IMR-90 (cell line): Measurements from ENCODE around the gene BTD. TPM values are rescaled to one million over a fixed set of nuclear protein-coding genes. Genes with fewer than 3 reads are reported as not detected.

ENCODE experiments used
- ATAC-seq: fragments of 200-7000 bp; cut with Tn5 transposase; 2 replicates; pipeline ENCODE4 v1.9.1; 2020; ENCODE audit warnings: low read depth, mild to moderate bottlenecking, moderate library complexity
- BruUV-seq: library from RNA; stranded (reverse); fragments of 400-500 nt; replicated peaks from 2 replicates; lab custom pipeline; 2021; lab: Mats Ljungman, UMichigan
- CTCF ChIA-PET: fragments of 300-600 bp; formaldehyde crosslinking; extraction: SDS; loops from one replicate; lab custom pipeline; 2021; ENCODE audit warnings: antibody characterized with exemption; lab: Yijun Ruan, JAX
- POLR2A ChIA-PET: fragments of 300-600 bp; sonication (Branson Sonifier 250); formaldehyde crosslinking; loops from one replicate; lab custom pipeline; 2022; ENCODE audit warnings: antibody characterized with exemption; ENCODE audit not compliant: unreplicated experiment; lab: Charles Lee
- DNase-seq: peaks from one replicate; pipeline ENCODE4 v3.0.0; 2013
- H2AFZ ChIP-seq: replicated peaks from 2 replicates; pipeline ENCODE3; 2013; ENCODE audit warnings: low read length, mild to moderate bottlenecking; ENCODE audit not compliant: poor library complexity
- H2AK5ac ChIP-seq: 2 replicates; pipeline ENCODE4 v1.6.1; 2013; ENCODE audit warnings: low read depth, low read length, inconsistent platforms
- H2AK9ac ChIP-seq: replicated peaks from 2 replicates; pipeline ENCODE3; 2013; ENCODE audit warnings: mild to moderate bottlenecking, low read depth, low read length, moderate library complexity; ENCODE audit not compliant: poor library complexity
- H2BK120ac ChIP-seq: 2 replicates; pipeline ENCODE4 v1.6.1; 2013; ENCODE audit warnings: low read depth, low read length, inconsistent platforms
- H2BK15ac ChIP-seq: 3 replicates; pipeline ENCODE4 v1.6.1; 2013; ENCODE audit warnings: low read depth, low read length, inconsistent platforms
- H2BK20ac ChIP-seq: 2 replicates; pipeline ENCODE4 v1.6.1; 2013; ENCODE audit warnings: low read depth, mild to moderate bottlenecking, inconsistent platforms, low read length, moderate library complexity
- H2BK5ac ChIP-seq: 2 replicates; pipeline ENCODE4 v1.6.1; 2013; ENCODE audit warnings: mild to moderate bottlenecking, low read depth, low read length, inconsistent platforms; ENCODE audit not compliant: poor library complexity, severe bottlenecking
- H3K14ac ChIP-seq: replicated peaks from 2 replicates; pipeline ENCODE4 v1.6.1; 2013; ENCODE audit warnings: low read depth, low read length, inconsistent platforms
- H3K18ac ChIP-seq: 2 replicates; pipeline ENCODE4 v1.6.1; 2013; ENCODE audit warnings: low read depth, low read length, control low read depth
- H3K23ac ChIP-seq: 2 replicates; pipeline ENCODE4 v1.6.1; 2013; ENCODE audit warnings: low read depth, low read length, inconsistent platforms
- H3K27ac ChIP-seq: 2 replicates; pipeline ENCODE4 v1.5.1; 2013; ENCODE audit warnings: mild to moderate bottlenecking, control low read depth, low read length; ENCODE audit not compliant: insufficient read depth
- H3K27me3 ChIP-seq: 2 replicates; pipeline ENCODE4 v1.6.1; 2013; ENCODE audit warnings: low read length; ENCODE audit not compliant: control insufficient read depth, insufficient read depth
- H3K36me3 ChIP-seq: 2 replicates; pipeline ENCODE4 v1.6.1; 2013; ENCODE audit warnings: low read length, mixed read lengths; ENCODE audit not compliant: control insufficient read depth, insufficient read depth
- H3K4ac ChIP-seq: 2 replicates; pipeline ENCODE4 v1.6.1; 2013; ENCODE audit warnings: low read depth, low read length, inconsistent platforms
- H3K4me1 ChIP-seq: 2 replicates; pipeline ENCODE4 v1.6.1; 2013; ENCODE audit warnings: low read length, mixed read lengths; ENCODE audit not compliant: control insufficient read depth, insufficient read depth
- H3K4me2 ChIP-seq: 2 replicates; pipeline ENCODE4 v1.6.1; 2013; ENCODE audit warnings: low read depth, mild to moderate bottlenecking, control low read depth, low read length, moderate library complexity
- H3K4me3 ChIP-seq: 2 replicates; pipeline ENCODE4 v1.5.1; 2013; ENCODE audit warnings: low read depth, mild to moderate bottlenecking, control low read depth, low read length, moderate library complexity; ENCODE audit not compliant: insufficient read depth
- H3K56ac ChIP-seq: 2 replicates; pipeline ENCODE4 v1.6.1; 2013; ENCODE audit warnings: low read length, inconsistent platforms; ENCODE audit not compliant: insufficient read depth; ENCODE audit errors: extremely low read depth
- H3K79me1 ChIP-seq, 2 experiments: 2 replicates each; pipeline ENCODE4 v1.6.1; 2013; ENCODE audit warnings: low read length in 2 of 2, inconsistent platforms in 1 of 2, low read depth in 1 of 2
- H3K9ac ChIP-seq: 2 replicates; pipeline ENCODE4 v1.6.1; 2013; ENCODE audit warnings: low read depth, low read length, control low read depth
- H3K9me1 ChIP-seq: 2 replicates; pipeline ENCODE4 v1.6.1; 2013; ENCODE audit warnings: low read length, inconsistent platforms; ENCODE audit not compliant: insufficient read depth
- H3K9me3 ChIP-seq: 2 replicates; pipeline ENCODE4 v1.6.1; 2013; ENCODE audit warnings: low read length; ENCODE audit not compliant: control insufficient read depth, insufficient read depth
- H4K20me1 ChIP-seq: 2 replicates; pipeline ENCODE4 v1.6.1; 2013; ENCODE audit warnings: low read length, inconsistent platforms; ENCODE audit not compliant: insufficient read depth
- H4K5ac ChIP-seq: 2 replicates; pipeline ENCODE4 v1.6.1; 2013; ENCODE audit warnings: mild to moderate bottlenecking, low read depth, low read length, control low read depth
- H4K8ac ChIP-seq, 2 experiments: 2 replicates each; pipeline ENCODE4 v1.6.1; 2013; ENCODE audit warnings: low read depth in 2 of 2, low read length in 2 of 2, control low read depth in 1 of 2, inconsistent platforms in 1 of 2
- H4K91ac ChIP-seq: 2 replicates; pipeline ENCODE4 v1.6.1; 2013; ENCODE audit warnings: low read depth, low read length, inconsistent platforms; ENCODE audit not compliant: insufficient read depth
- CHD1 ChIP-seq: IDR thresholded peaks from 2 replicates; pipeline ENCODE4 v1.6.1; 2012; ENCODE audit warnings: low read depth, low read length, improper control_type of control experiment
- ELK1 ChIP-seq: fragments of 150-350 bp; IDR thresholded peaks from 2 replicates; pipeline ENCODE4 v1.6.1; 2016; ENCODE audit warnings: low read depth, mild to moderate bottlenecking, low read length, moderate library complexity, borderline replicate concordance
- FOS ChIP-seq: fragments of 150-350 bp; IDR thresholded peaks from 2 replicates; pipeline ENCODE4 v1.6.1; 2016; ENCODE audit warnings: low read depth, low read length
- MAFK ChIP-seq: IDR thresholded peaks from 2 replicates; pipeline ENCODE4 v1.6.1; 2012; ENCODE audit warnings: low read depth, low read length, improper control_type of control experiment
- MAZ ChIP-seq: IDR thresholded peaks from 2 replicates; pipeline ENCODE4 v1.6.1; 2012; ENCODE audit warnings: low read depth, mild to moderate bottlenecking, low read length, improper control_type of control experiment, moderate library complexity, borderline replicate concordance
- MXI1 ChIP-seq: IDR thresholded peaks from 2 replicates; pipeline ENCODE4 v1.6.1; 2012; ENCODE audit warnings: low read depth, mild to moderate bottlenecking, low read length, moderate library complexity, borderline replicate concordance
- NFE2L2 ChIP-seq: fragments of 150-350 bp; IDR thresholded peaks from 2 replicates; pipeline ENCODE4 v1.6.1; 2016; ENCODE audit warnings: low read depth, mild to moderate bottlenecking, low read length
- RAD21 ChIP-seq: IDR thresholded peaks from 2 replicates; pipeline ENCODE4 v1.6.1; 2012; ENCODE audit warnings: low read length, improper control_type of control experiment
- RCOR1 ChIP-seq: IDR thresholded peaks from 2 replicates; pipeline ENCODE4 v1.6.1; 2012; ENCODE audit warnings: mild to moderate bottlenecking, low read length, improper control_type of control experiment; ENCODE audit not compliant: insufficient replicate concordance
- RFX5 ChIP-seq: IDR thresholded peaks from 2 replicates; pipeline ENCODE4 v1.8.0; 2012; ENCODE audit warnings: low read depth, mild to moderate bottlenecking, low read length, moderate library complexity
- SMC3 ChIP-seq: fragments of 150-350 bp; IDR thresholded peaks from 2 replicates; pipeline ENCODE4 v1.6.1; 2016; ENCODE audit warnings: low read depth, mild to moderate bottlenecking, antibody characterized with exemption, low read length, moderate library complexity
- USF2 ChIP-seq: fragments of 150-350 bp; IDR thresholded peaks from 2 replicates; pipeline ENCODE4 v1.6.1; 2017; ENCODE audit warnings: mild to moderate bottlenecking, antibody characterized with exemption, low read length, low read depth
- WGBS, 2 experiments: methylation state at CpG; one replicate each; pipeline versions ENCODE4 v1.1.5 to v1.1.7; 2013; ENCODE audit warnings: missing lambda C conversion rate in 2 of 2; ENCODE audit not compliant: insufficient read length in 1 of 2; ENCODE audit errors: extremely low coverage in 2 of 2; 5-methylcytosine and 5-hydroxymethylcytosine counted together
- dilution Hi-C: fragments of 300-500 bp; cut with HindIII; formaldehyde crosslinking; loops from one replicate; pipeline ENCODE4 v1.14.3; 2018; ENCODE audit warnings: low sequenced_read_pairs; ENCODE audit not compliant: unreplicated experiment
- in situ Hi-C: fragments of 300-500 bp; cut with MboI; formaldehyde crosslinking; loops from 3 replicates; pipeline ENCODE4 v1.14.3; 2019; ENCODE audit warnings: low sequenced_read_pairs, inconsistent platforms, mixed read lengths
- intact Hi-C: fragments of 100-400 bp; cut with micrococcal nuclease; formaldehyde crosslinking; loops from 2 replicates; pipeline ENCODE4 v1.10.0; 2022
- polyA plus RNA-seq, 3 experiments: library from polyadenylated mRNA; depleted of rRNA; stranded (reverse); fragments of >200 nt; gene quantifications; 2 replicates each; pipeline ENCODE4 v1.2.3, GENCODE V29; 2012; ENCODE audit warnings: low replicate concordance in 1 of 3
- total RNA-seq: library from RNA; depleted of rRNA; stranded (reverse); fragments of >200 nt; gene quantifications from 2 replicates; pipeline ENCODE4 v1.2.3, GENCODE V29; 2012

The BTD gene
- total and polyA plus RNA-seq, 2 of the 4 experiments (the other 2 are of a cell fraction): 14.8 to 21.1 TPM

- H3K4me1 ChIP-seq: peaks cover 27% of the 10 kb centered on the region
- H3K9me3 ChIP-seq: no peaks in the 10 kb centered on the region
- H2AK5ac ChIP-seq: peak overlapping the region; percentile 93
- H4K20me1 ChIP-seq: 0 out of 2 replicates have a peak, but pooled peaks cover 3% of the 10 kb centered on the region
- DNase-seq (no peak), ATAC-seq (no peak)
- H2BK120ac ChIP-seq: peak overlapping the region; percentile 78
- H4K8ac ChIP-seq: peak overlapping the region; percentile 13 to 86; a peak in 2 of 4 replicates
- no peak overlapping the region for H3K4me2 ChIP-seq
- ChIA-PET POLR2A (no interaction called here), CTCF (no interaction called here)
- peaks cover 5 to 26% of the 10 kb centered on the region in 2 experiments for H3K79me1 ChIP-seq
- no peak overlapping the region for H2BK5ac ChIP-seq
- H2AFZ ChIP-seq: no peak overlapping the region
- peak overlapping the region; percentile 93; the same call in 1 of the 2 replicates for H3K14ac ChIP-seq
- peak overlapping the region; percentile 84 for H3K4ac ChIP-seq
- H3K27me3 ChIP-seq: no peaks in the 10 kb centered on the region
- intact Hi-C loops (no loop called here), in situ Hi-C loops (loop anchor here (10.0 to 25.0 kb wide), 3 partner anchors 155 to 588 kb away; no protein-coding TSS in a partner anchor), dilution Hi-C loops (no loop called here)
- no peak overlapping the region for H3K9ac ChIP-seq
- no peak overlapping the region for H3K56ac ChIP-seq
- H2BK20ac ChIP-seq: peak overlapping the region; percentile 79
- H2AK9ac ChIP-seq: no peak overlapping the region
- no peak overlapping the region for H3K18ac ChIP-seq
- H2BK15ac ChIP-seq: peak overlapping the region; percentile 83; the same call in 2 of the 3 replicates
- no peaks in the 10 kb centered on the region for H3K36me3 ChIP-seq
- no peak overlapping the region for H3K27ac ChIP-seq
- no peak overlapping the region for H3K4me3 ChIP-seq
- no TSS peak for BruUV-seq
- peak overlapping the region; percentile 79 for H3K23ac ChIP-seq
- TF ChIP-seq USF2 (no peak), MAFK (no peak), FOS (no peak), RAD21 (no peak), SMC3 (no peak), RCOR1 (no peak), MAZ (no peak), ELK1 (no peak), CHD1 (no peak), RFX5 (no peak), NFE2L2 (no peak), MXI1 (no peak)
- H3K9me1 ChIP-seq: peaks cover 35% of the 10 kb centered on the region
- H4K91ac ChIP-seq: peak overlapping the region; percentile 89
- whole genome bisulfite sequencing, 2 experiments: 97% methylated on average over 3 of the region's 3 CpGs; no CpG with 5 or more reads in 1 of the 2 experiments
- H4K5ac ChIP-seq: peak overlapping the region; percentile 25; the same call in 1 of the 2 replicates
These were observed 47.8 kb downstream of the BTD start for GRCh38 chr3:15649341-15649740.
